Astrocyte of the spinal cord (primary cell): Measurements from ENCODE around the gene KCNMB1.

Experiments used
- DNase-seq: peaks from one replicate; pipeline ENCODE4 v3.0.0; 2011; ENCODE audit warnings: low read depth, low spot score
- H3K4me3 ChIP-seq: 2 replicates; pipeline ENCODE4 v1.5.1; 2011; ENCODE audit warnings: low read depth, mild to moderate bottlenecking, low read length, moderate library complexity
- in situ Hi-C: cut with HindIII; loops from 2 replicates; pipeline ENCODE4 v1.10.0; 2017; ENCODE audit warnings: low sequenced_read_pairs
- TF ChIP-seq, protein P1 (sequence below): IDR thresholded peaks from 2 replicates; pipeline ENCODE4 v1.5.1; 2012; ENCODE audit warnings: low read depth, mild to moderate bottlenecking, low read length, inconsistent platforms

Gene KCNMB1

DNA sequence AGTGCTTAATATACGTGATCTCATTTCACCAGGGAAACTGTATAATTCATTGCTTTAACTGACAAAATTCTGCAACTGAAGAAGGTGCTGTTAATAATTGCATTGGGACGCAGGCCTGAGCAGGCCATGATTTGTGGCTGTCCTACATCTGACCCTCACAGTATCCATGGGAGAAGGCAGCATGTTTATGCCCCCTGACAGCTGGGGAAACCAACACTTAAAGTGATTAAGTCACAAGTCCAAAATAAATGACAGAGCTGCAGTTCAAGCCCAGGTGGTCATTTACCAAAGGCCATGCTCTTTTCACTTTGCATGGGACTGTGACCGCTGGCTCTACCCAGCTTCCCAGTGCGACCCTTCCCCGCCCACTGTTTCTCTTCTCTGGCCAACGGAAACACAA, 30.5 kb upstream of the KCNMB1 start:
- H3K4me3 ChIP-seq = no peak overlapping the region
- no peak for DNase-seq
- in situ Hi-C loops = no loop called here
- TF ChIP-seq, protein P1, sequence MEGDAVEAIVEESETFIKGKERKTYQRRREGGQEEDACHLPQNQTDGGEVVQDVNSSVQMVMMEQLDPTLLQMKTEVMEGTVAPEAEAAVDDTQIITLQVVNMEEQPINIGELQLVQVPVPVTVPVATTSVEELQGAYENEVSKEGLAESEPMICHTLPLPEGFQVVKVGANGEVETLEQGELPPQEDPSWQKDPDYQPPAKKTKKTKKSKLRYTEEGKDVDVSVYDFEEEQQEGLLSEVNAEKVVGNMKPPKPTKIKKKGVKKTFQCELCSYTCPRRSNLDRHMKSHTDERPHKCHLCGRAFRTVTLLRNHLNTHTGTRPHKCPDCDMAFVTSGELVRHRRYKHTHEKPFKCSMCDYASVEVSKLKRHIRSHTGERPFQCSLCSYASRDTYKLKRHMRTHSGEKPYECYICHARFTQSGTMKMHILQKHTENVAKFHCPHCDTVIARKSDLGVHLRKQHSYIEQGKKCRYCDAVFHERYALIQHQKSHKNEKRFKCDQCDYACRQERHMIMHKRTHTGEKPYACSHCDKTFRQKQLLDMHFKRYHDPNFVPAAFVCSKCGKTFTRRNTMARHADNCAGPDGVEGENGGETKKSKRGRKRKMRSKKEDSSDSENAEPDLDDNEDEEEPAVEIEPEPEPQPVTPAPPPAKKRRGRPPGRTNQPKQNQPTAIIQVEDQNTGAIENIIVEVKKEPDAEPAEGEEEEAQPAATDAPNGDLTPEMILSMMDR = no peak

- in situ Hi-C loops = no loop called here
- no peak overlapping the region for H3K4me3 ChIP-seq
- TF ChIP-seq, protein P1 = no peak
- no peak for DNase-seq
Measured at GRCh38 chr5:170418736-170419135, 29.6 kb upstream of the KCNMB1 start.

GRCh38 chr5:170416526-170416925, 27.4 kb upstream of the KCNMB1 start:
- TF ChIP-seq, protein P1 = no peak
- in situ Hi-C loops = no loop called here
- no peak for DNase-seq
- no peak overlapping the region for H3K4me3 ChIP-seq

GRCh38 chr5:170414786-170415185, 25.6 kb upstream of the KCNMB1 start:
- H3K4me3 ChIP-seq = no peak overlapping the region
- no peak for DNase-seq
- in situ Hi-C loops = no loop called here
- TF ChIP-seq, protein P1 = no peak

- no peak for DNase-seq
- TF ChIP-seq, protein P1 = no peak
- no peak overlapping the region for H3K4me3 ChIP-seq
- in situ Hi-C loops = no loop called here
Measured at GRCh38 chr5:170413897-170414296, 24.7 kb upstream of the KCNMB1 start.

DNA sequence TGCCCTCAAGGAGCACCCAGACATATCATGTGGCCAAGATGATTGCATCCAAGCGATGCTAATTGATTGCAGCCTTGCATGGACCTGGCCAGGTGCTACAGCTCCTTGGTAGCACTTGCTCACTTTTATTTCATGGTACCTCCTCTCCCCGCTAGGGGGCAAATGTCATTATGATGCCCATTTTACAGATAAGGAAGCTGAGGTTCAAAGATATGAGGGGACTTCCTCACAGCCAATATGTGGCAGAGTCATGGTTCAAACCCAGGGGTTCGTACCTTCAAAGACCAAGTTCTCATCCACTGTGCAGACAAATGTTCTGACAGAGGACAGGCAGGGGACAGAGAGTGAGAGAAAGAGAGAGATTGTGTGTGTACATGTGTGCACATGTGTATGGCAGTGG, 21.9 kb upstream of the KCNMB1 start:
- in situ Hi-C loops = no loop called here
- H3K4me3 ChIP-seq = no peak overlapping the region
- no peak for DNase-seq

More for the DNA sequence above, 21.9 kb upstream of the KCNMB1 start:
- TF ChIP-seq, protein P1 = no peak
